ENCODE measurements around the gene MYCBP2.

DNA sequence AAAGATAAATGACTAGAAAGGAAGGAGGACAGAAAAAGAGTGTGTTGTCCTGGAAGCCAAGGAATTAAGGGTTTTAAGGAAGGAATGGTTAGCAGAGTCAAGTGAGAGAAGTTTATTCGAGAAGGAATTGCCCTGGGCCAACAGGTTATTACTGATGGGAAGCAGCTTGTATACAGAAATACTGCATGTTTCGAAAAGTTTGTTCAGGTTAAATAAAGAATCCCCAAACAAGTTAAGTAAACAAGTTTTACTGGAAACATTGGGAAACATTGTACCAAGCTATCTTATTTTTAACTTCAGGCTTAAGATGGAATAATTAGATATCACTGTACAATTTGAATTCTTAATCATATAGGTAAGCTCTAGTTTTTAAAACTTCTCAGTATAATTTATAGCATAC is 271.7 kb downstream of the MYCBP2 start:
- TF ChIP-seq CTCF (IDR thresholded peaks at IDR 0.05) (no peak), POLR2A (IDR thresholded peaks at IDR 0.05) (no peak), POLR2AphosphoS5 (IDR thresholded peaks at IDR 0.05; ENCODE audit: insufficient read depth in 1 of 2, low read depth in 1 of 2) (no peak)

Data from vagina (tissue), 2 donors.